HG02623 (cell line): Measurements from ENCODE around the gene ESPN.
"Not testable (repeated sequence)": the region's sequence is repeated elsewhere in the genome, so short reads cannot be mapped to it uniquely, and the experiment has no call there.

ENCODE experiments used
- ATAC-seq: cut with Tn5 transposase; IDR thresholded peaks from one replicate; pipeline ENCODE4 v1.9.1; 2021; ENCODE audit warnings: moderate library complexity; ENCODE audit not compliant: unreplicated experiment

Gene ESPN

GRCh38 chr1:6426972-6427350 is 2.4 kb downstream of the ESPN start:
- ATAC-seq, result no peak

- no peak for ATAC-seq
Observed at GRCh38 chr1:6427441-6428390, 3.1 kb downstream of the ESPN start.

- not testable (repeated sequence) for ATAC-seq
Observed at GRCh38 chr1:6428453-6428852, 3.9 kb downstream of the ESPN start.

- ATAC-seq, result not testable (repeated sequence)
Observed at GRCh38 chr1:6429660-6430411, 5.3 kb downstream of the ESPN start.

GRCh38 chr1:6431645-6432579 is 7.3 kb downstream of the ESPN start:
- ATAC-seq, result not testable (repeated sequence)

GRCh38 chr1:6434186-6434585 is 9.6 kb downstream of the ESPN start:
- no peak for ATAC-seq

- ATAC-seq, result no peak
Observed at GRCh38 chr1:6435129-6435528, 10.6 kb downstream of the ESPN start.

GRCh38 chr1:6435547-6435946 is 11.0 kb downstream of the ESPN start:
- no peak for ATAC-seq

GRCh38 chr1:6436277-6436676 is 11.7 kb downstream of the ESPN start:
- not testable (repeated sequence) for ATAC-seq

GRCh38 chr1:6437012-6437700 is 12.6 kb downstream of the ESPN start:
- ATAC-seq, result not testable (repeated sequence)

GRCh38 chr1:6438047-6438525 is 13.5 kb downstream of the ESPN start:
- no peak for ATAC-seq

- ATAC-seq, result no peak
Observed at GRCh38 chr1:6440198-6441126, 15.9 kb downstream of the ESPN start.

GRCh38 chr1:6441586-6441985 is 17.0 kb downstream of the ESPN start:
- ATAC-seq, result no peak

GRCh38 chr1:6443339-6444115 is 19.0 kb downstream of the ESPN start:
- ATAC-seq, result no peak

- no peak for ATAC-seq
Observed at GRCh38 chr1:6444377-6444776, 19.8 kb downstream of the ESPN start.

GRCh38 chr1:6445062-6445763 is 20.6 kb downstream of the ESPN start:
- ATAC-seq, result no peak

GRCh38 chr1:6445929-6446328 is 21.4 kb downstream of the ESPN start:
- ATAC-seq, result not testable (repeated sequence)

- no peak for ATAC-seq
Observed at GRCh38 chr1:6446665-6447015, 22.1 kb downstream of the ESPN start.
